Measurements from ENCODE around the gene ADAMTS17.
"Not testable (repeated sequence)": the region's sequence is repeated elsewhere in the genome, so short reads cannot be mapped to it uniquely, and the experiment has no call there.

Gene ADAMTS17

GRCh38 chr15:100097342-100098127, 244.2 kb downstream of the ADAMTS17 start:
- DNase-seq (ENCODE audit: low read depth, low spot score): no peak
- no peak overlapping the region for H3K27ac ChIP-seq

- H3K27ac ChIP-seq: no peak overlapping the region
- DNase-seq (ENCODE audit: low read depth, low spot score): no peak
Observed at GRCh38 chr15:100096700-100097099, 245.1 kb downstream of the ADAMTS17 start.

GRCh38 chr15:100096248-100096600, 245.6 kb downstream of the ADAMTS17 start:
- no peak overlapping the region for H3K27ac ChIP-seq
- no peak for DNase-seq (ENCODE audit: low read depth, low spot score)

GRCh38 chr15:100095541-100096247, 246.1 kb downstream of the ADAMTS17 start:
- H3K27ac ChIP-seq: no peak overlapping the region
- no peak for DNase-seq (ENCODE audit: low read depth, low spot score)

- DNase-seq (ENCODE audit: low read depth, low spot score): no peak
- H3K27ac ChIP-seq: no peak overlapping the region
Observed at GRCh38 chr15:100094127-100094510, 247.7 kb downstream of the ADAMTS17 start.

- peak; percentile 24 for DNase-seq (ENCODE audit: low read depth, low spot score)
- H3K27ac ChIP-seq: no peak overlapping the region
Observed at GRCh38 chr15:100093211-100094126, 248.3 kb downstream of the ADAMTS17 start.

- no peak overlapping the region for H3K27ac ChIP-seq
- DNase-seq (ENCODE audit: low read depth, low spot score): no peak
Observed at GRCh38 chr15:100092034-100092433, 249.7 kb downstream of the ADAMTS17 start.

- H3K27ac ChIP-seq: no peak overlapping the region
- no peak for DNase-seq (ENCODE audit: low read depth, low spot score)
Observed at GRCh38 chr15:100090411-100090810, 251.4 kb downstream of the ADAMTS17 start.

- not testable (repeated sequence) for H3K27ac ChIP-seq; DNase-seq (ENCODE audit: low read depth, low spot score)
Observed at GRCh38 chr15:100084042-100084821, 257.5 kb downstream of the ADAMTS17 start.

- DNase-seq (ENCODE audit: low read depth, low spot score): no peak
- no peak overlapping the region for H3K27ac ChIP-seq
Observed at GRCh38 chr15:100083572-100083971, 258.2 kb downstream of the ADAMTS17 start.

GRCh38 chr15:100082761-100083402, 258.9 kb downstream of the ADAMTS17 start:
- H3K27ac ChIP-seq: no peak overlapping the region
- DNase-seq (ENCODE audit: low read depth, low spot score): no peak

- no peak overlapping the region for H3K27ac ChIP-seq
- no peak for DNase-seq (ENCODE audit: low read depth, low spot score)
Observed at GRCh38 chr15:100081454-100081853, 260.3 kb downstream of the ADAMTS17 start.

- peak overlapping the region; percentile 20 for H3K27ac ChIP-seq
- DNase-seq (ENCODE audit: low read depth, low spot score): peak; percentile 56
Observed at GRCh38 chr15:100078511-100079220, 263.1 kb downstream of the ADAMTS17 start.

GRCh38 chr15:100075229-100075628, 266.5 kb downstream of the ADAMTS17 start:
- no peak overlapping the region for H3K27ac ChIP-seq
- DNase-seq (ENCODE audit: low read depth, low spot score): no peak

- peak overlapping the region; percentile 24 for H3K27ac ChIP-seq
- peak; percentile 22 for DNase-seq (ENCODE audit: low read depth, low spot score)
Observed at GRCh38 chr15:100073982-100074381, 267.8 kb downstream of the ADAMTS17 start.

- not testable (repeated sequence) for DNase-seq (ENCODE audit: low read depth, low spot score); H3K27ac ChIP-seq
Observed at GRCh38 chr15:100066521-100067280, 275.1 kb downstream of the ADAMTS17 start.

- no peak overlapping the region for H3K27ac ChIP-seq
- no peak for DNase-seq (ENCODE audit: low read depth, low spot score)
Observed at GRCh38 chr15:100061944-100062343, 279.8 kb downstream of the ADAMTS17 start.

- no peak for DNase-seq (ENCODE audit: low read depth, low spot score)
- peak overlapping the region; percentile 42 for H3K27ac ChIP-seq
Observed at GRCh38 chr15:100060276-100060926, 281.4 kb downstream of the ADAMTS17 start.

Measured in epithelial cell of prostate (primary cell).